DOHH2 (cell line): ENCODE data around the gene ANKHD1.
A peak's percentile ranks its signal among the peaks of the same experiment; 100 is the strongest.

Experiments
- H3F3A ChIP-seq: fragments of 200-600 bp; sonication (generic), shearing (Covaris generic); 2 replicates; pipeline ENCODE4 v1.6.0; 2016; ENCODE audit warnings: antibody characterized with exemption, mild to moderate bottlenecking; ENCODE audit not compliant: control insufficient read depth, insufficient read depth
- H3K27ac ChIP-seq: fragments of 200-600 bp; sonication (generic); 2 replicates; pipeline ENCODE4 v1.5.1; 2014; ENCODE audit warnings: low read depth, mild to moderate bottlenecking, low read length, moderate library complexity
- H3K27me3 ChIP-seq: fragments of 200-600 bp; sonication (generic); 2 replicates; pipeline ENCODE4 v1.6.1; 2014; ENCODE audit warnings: mild to moderate bottlenecking, low read length, mixed read lengths; ENCODE audit not compliant: control insufficient read depth
- H3K36me3 ChIP-seq: fragments of 200-600 bp; sonication (generic); 2 replicates; pipeline ENCODE4 v1.6.1; 2014; ENCODE audit warnings: mild to moderate bottlenecking, low read length, moderate library complexity, mixed read lengths; ENCODE audit not compliant: control insufficient read depth
- H3K4me1 ChIP-seq: fragments of 200-600 bp; sonication (generic); 2 replicates; pipeline ENCODE4 v1.6.1; 2014; ENCODE audit warnings: mild to moderate bottlenecking, low read length, mixed read lengths; ENCODE audit not compliant: control insufficient read depth
- H3K4me2 ChIP-seq: fragments of 200-600 bp; sonication (generic); 2 replicates; pipeline ENCODE4 v1.6.0; 2014; ENCODE audit warnings: mild to moderate bottlenecking, low read length, moderate library complexity
- H3K4me3 ChIP-seq: fragments of 200-600 bp; sonication (generic); 2 replicates; pipeline ENCODE4 v1.5.1; 2014; ENCODE audit warnings: mild to moderate bottlenecking, low read length, mixed read lengths
- H3K79me2 ChIP-seq: fragments of 200-600 bp; sonication (generic); 2 replicates; pipeline ENCODE4 v1.6.1; 2014; ENCODE audit warnings: mild to moderate bottlenecking, low read length, mixed read lengths; ENCODE audit not compliant: control insufficient read depth
- H3K9me2 ChIP-seq: fragments of 200-600 bp; sonication (generic); replicated peaks from 2 replicates; pipeline ENCODE4 v1.6.1; 2014; ENCODE audit warnings: mild to moderate bottlenecking, low read length, mixed read lengths; ENCODE audit not compliant: control insufficient read depth
- H3K9me3 ChIP-seq: fragments of 200-600 bp; sonication (generic); 2 replicates; pipeline ENCODE4 v1.6.1; 2014; ENCODE audit warnings: antibody characterized with exemption, low read length, mixed read lengths; ENCODE audit not compliant: control insufficient read depth, insufficient read depth
- H4K20me1 ChIP-seq: fragments of 200-600 bp; sonication (generic); 2 replicates; pipeline ENCODE4 v1.6.0; 2014; ENCODE audit warnings: low read depth, mild to moderate bottlenecking, antibody characterized with exemption, low read length, moderate library complexity; ENCODE audit not compliant: control insufficient read depth, insufficient read depth
- CTCF ChIP-seq: fragments of 200-600 bp; sonication (generic); IDR thresholded peaks from one replicate; pipeline ENCODE4 v1.5.1; 2014; ENCODE audit warnings: antibody characterized with exemption, mild to moderate bottlenecking, low read depth, low read length; ENCODE audit not compliant: poor library complexity, severe bottlenecking
- EZH2phosphoT487 ChIP-seq: fragments of 200-600 bp; sonication (generic); IDR thresholded peaks from 2 replicates; pipeline ENCODE4 v1.6.1; 2017; ENCODE audit warnings: borderline replicate concordance, mild to moderate bottlenecking, antibody characterized with exemption, low read length, moderate library complexity, mixed read lengths

ANKHD1 gene

GRCh38 chr5:140362311-140362710, 39.3 kb upstream of the ANKHD1 start:
- Histone ChIP-seq H3K4me1 (peaks cover 9% of the 10 kb centered on the region; the same call in 1 of the 2 replicates), H3F3A (no peaks in the 10 kb centered on the region), H3K36me3 (no peaks in the 10 kb centered on the region), H3K9me3 (no peaks in the 10 kb centered on the region), H3K27ac (no peak overlapping the region), H3K4me2 (no peak overlapping the region), H3K27me3 (no peaks in the 10 kb centered on the region), H4K20me1 (no peaks in the 10 kb centered on the region), H3K9me2 (no peaks in the 10 kb centered on the region), H3K4me3 (no peak overlapping the region), H3K79me2 (no peaks in the 10 kb centered on the region)
- TF ChIP-seq EZH2phosphoT487 (no peak), CTCF (no peak)

GRCh38 chr5:140362875-140363630, 38.6 kb upstream of the ANKHD1 start:
- Histone ChIP-seq H3K36me3 (no peaks in the 10 kb centered on the region), H3F3A (no peaks in the 10 kb centered on the region), H3K79me2 (no peaks in the 10 kb centered on the region), H3K4me2 (peak overlapping the region; percentile 81), H3K27ac (no peak overlapping the region), H3K4me3 (peak overlapping the region; percentile 72), H3K27me3 (no peaks in the 10 kb centered on the region), H3K9me3 (no peaks in the 10 kb centered on the region), H3K4me1 (peaks cover 9% of the 10 kb centered on the region; the same call in 1 of the 2 replicates), H3K9me2 (no peaks in the 10 kb centered on the region), H4K20me1 (no peaks in the 10 kb centered on the region)
- TF ChIP-seq CTCF (peak; percentile 95), EZH2phosphoT487 (no peak)

- Histone ChIP-seq H3K27me3 (no peaks in the 10 kb centered on the region), H3K4me2 (peak overlapping the region; percentile 81), H3K36me3 (no peaks in the 10 kb centered on the region), H3K9me3 (no peaks in the 10 kb centered on the region), H3F3A (no peaks in the 10 kb centered on the region), H3K4me1 (peaks cover 9% of the 10 kb centered on the region; the same call in 1 of the 2 replicates), H4K20me1 (no peaks in the 10 kb centered on the region), H3K9me2 (no peaks in the 10 kb centered on the region), H3K79me2 (no peaks in the 10 kb centered on the region), H3K4me3 (peak overlapping the region; percentile 72), H3K27ac (no peak overlapping the region)
- TF ChIP-seq EZH2phosphoT487 (no peak), CTCF (no peak)
These were observed 37.8 kb upstream of the ANKHD1 start for GRCh38 chr5:140363631-140364471.
